Activated naive CD4-positive, alpha-beta T cell treated with anti-CD3 and anti-CD28 coated beads, Interleukin-2, amount 10 ng/mL, durations not matched to agents 7 days and 5 days (primary cell): ENCODE results near the gene SP100.
"Not testable (repeated sequence)": the region's sequence is repeated elsewhere in the genome, so short reads cannot be mapped to it uniquely, and the experiment has no call there.

ENCODE experiments used
- CTCF ChIA-PET: fragments of 350-600 bp; sonication (Branson Sonifier 250); formaldehyde crosslinking; loops from one replicate; lab custom pipeline; 2021; ENCODE audit warnings: antibody characterized with exemption; lab: Charles Lee
- DNase-seq: peaks from one replicate; pipeline ENCODE4 v3.0.0-alpha.2; 2020
- H3K27ac Mint-ChIP-seq: one replicate; pipeline ENCODE4 v1.8.0; 2021; ENCODE audit warnings: mild to moderate bottlenecking, moderate library complexity, mixed read lengths
- H3K27me3 Mint-ChIP-seq: one replicate; pipeline ENCODE4 v1.8.0; 2021; ENCODE audit warnings: mild to moderate bottlenecking, mixed read lengths
- H3K36me3 Mint-ChIP-seq: one replicate; pipeline ENCODE4 v1.8.0; 2021; ENCODE audit warnings: mixed read lengths
- H3K4me1 Mint-ChIP-seq: one replicate; pipeline ENCODE4 v1.8.0; 2021; ENCODE audit warnings: mixed read lengths
- H3K4me3 Mint-ChIP-seq: one replicate; pipeline ENCODE4 v1.8.0; 2021; ENCODE audit warnings: mild to moderate bottlenecking, moderate library complexity, mixed read lengths
- H3K9me3 Mint-ChIP-seq: one replicate; pipeline ENCODE4 v1.8.0; 2021; ENCODE audit warnings: mixed read lengths

Gene SP100

DNA sequence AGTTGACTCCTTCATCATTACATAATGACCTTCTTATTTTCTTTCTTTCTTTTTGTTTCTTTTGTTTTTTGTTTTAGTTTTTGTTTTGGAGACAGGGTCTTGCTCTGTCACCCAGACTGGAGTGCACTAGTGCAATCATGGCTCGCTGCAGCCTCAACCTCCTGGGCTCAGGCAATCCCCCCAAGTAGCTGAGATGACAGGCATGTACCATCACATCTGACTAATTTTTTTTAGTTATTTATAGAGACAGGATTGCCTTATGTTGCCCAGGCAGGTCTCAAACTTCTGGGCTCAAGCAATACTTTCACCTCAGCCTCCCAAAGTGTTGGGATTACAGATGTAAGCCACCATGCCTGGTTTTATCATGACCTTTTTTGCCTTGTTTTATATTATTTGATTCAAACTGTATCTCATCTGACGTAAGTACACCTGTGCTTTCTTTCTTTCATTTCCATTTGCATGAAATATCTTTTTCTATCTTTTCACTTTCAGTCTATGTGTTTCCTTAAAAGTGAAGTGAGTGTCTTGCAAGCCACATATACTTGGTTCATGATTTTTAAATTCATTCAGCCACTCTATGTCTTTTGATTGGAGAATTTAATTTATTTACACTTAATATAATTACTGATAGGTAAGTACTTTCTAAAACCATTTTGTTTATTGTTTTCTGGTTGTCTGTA, 39.1 kb downstream of the SP100 start:
- Mint-ChIP-seq H3K4me1 (peaks cover 72% of the 10 kb centered on the region), H3K9me3 (peaks cover 11% of the 10 kb centered on the region), H3K36me3 (peaks cover 95% of the 10 kb centered on the region), H3K27me3 (no peaks in the 10 kb centered on the region), H3K27ac (no peak overlapping the region), H3K4me3 (no peak overlapping the region)
- CTCF ChIA-PET: no interaction called here
- DNase-seq: no peak

GRCh38 chr2:230457073-230457768, 41.2 kb downstream of the SP100 start:
- Mint-ChIP-seq H3K36me3 (peaks cover 91% of the 10 kb centered on the region), H3K4me3 (no peak overlapping the region), H3K27me3 (no peaks in the 10 kb centered on the region), H3K4me1 (peaks cover 59% of the 10 kb centered on the region), H3K27ac (peak overlapping the region; percentile 83), H3K9me3 (peaks cover 11% of the 10 kb centered on the region)
- CTCF ChIA-PET: no interaction called here
- DNase-seq: no peak

- no peaks in the 10 kb centered on the region for H3K27me3 Mint-ChIP-seq
- H3K36me3 Mint-ChIP-seq: peaks cover 91% of the 10 kb centered on the region
- peak overlapping the region; percentile 83 for H3K27ac Mint-ChIP-seq
- DNase-seq: no peak
- H3K4me1 Mint-ChIP-seq: peaks cover 59% of the 10 kb centered on the region
- CTCF ChIA-PET: no interaction called here
- H3K9me3 Mint-ChIP-seq: peaks cover 11% of the 10 kb centered on the region
- no peak overlapping the region for H3K4me3 Mint-ChIP-seq
Observed at GRCh38 chr2:230457793-230458192, 41.8 kb downstream of the SP100 start.

GRCh38 chr2:230459216-230459615, 43.2 kb downstream of the SP100 start:
- Mint-ChIP-seq H3K27ac (no peak overlapping the region), H3K9me3 (peaks cover 11% of the 10 kb centered on the region), H3K4me3 (no peak overlapping the region), H3K36me3 (peaks cover 90% of the 10 kb centered on the region), H3K27me3 (no peaks in the 10 kb centered on the region), H3K4me1 (peaks cover 50% of the 10 kb centered on the region)
- no peak for DNase-seq
- CTCF ChIA-PET: interaction anchor here (0.7 kb wide), 1 partner anchor 12 kb away, joined by 3 read pairs; no protein-coding TSS in a partner anchor

DNA sequence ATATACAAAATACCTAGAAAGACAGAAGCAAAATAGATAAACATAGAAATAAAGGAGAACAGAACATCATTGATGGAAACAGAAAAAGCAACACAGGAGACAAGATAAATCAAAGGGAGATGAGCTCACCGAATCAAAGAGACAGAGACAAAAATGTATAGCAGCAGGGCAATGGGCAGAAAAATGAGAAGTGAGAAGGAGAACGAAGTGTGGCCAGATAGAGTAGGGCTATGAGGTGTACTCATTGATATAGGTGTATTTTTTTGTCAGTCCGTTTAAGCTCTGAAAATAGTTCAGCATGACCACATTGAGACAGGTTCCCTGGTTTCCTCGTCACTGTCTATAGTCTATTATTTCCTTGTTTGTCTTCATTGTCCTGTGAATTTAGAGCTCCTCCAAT, 55.1 kb downstream of the SP100 start:
- Mint-ChIP-seq H3K4me1 (peaks cover 38% of the 10 kb centered on the region), H3K36me3 (peaks cover 79% of the 10 kb centered on the region), H3K27ac (peak overlapping the region; percentile 79), H3K9me3 (peaks cover 9% of the 10 kb centered on the region), H3K27me3 (no peaks in the 10 kb centered on the region), H3K4me3 (no peak overlapping the region)
- no peak for DNase-seq
- CTCF ChIA-PET: interaction anchor here (1.0 to 1.6 kb wide), 4 partner anchors 12 to 328 kb away, joined by 3 to 4 read pairs (median 4); no protein-coding TSS in a partner anchor

GRCh38 chr2:230472621-230473018, 56.6 kb downstream of the SP100 start:
- DNase-seq: no peak
- H3K27me3 Mint-ChIP-seq: no peaks in the 10 kb centered on the region
- peak overlapping the region; percentile 79 for H3K27ac Mint-ChIP-seq
- no peak overlapping the region for H3K4me3 Mint-ChIP-seq
- CTCF ChIA-PET: no interaction called here
- peaks cover 72% of the 10 kb centered on the region for H3K36me3 Mint-ChIP-seq
- H3K4me1 Mint-ChIP-seq: peaks cover 38% of the 10 kb centered on the region
- H3K9me3 Mint-ChIP-seq: peaks cover 9% of the 10 kb centered on the region

DNA sequence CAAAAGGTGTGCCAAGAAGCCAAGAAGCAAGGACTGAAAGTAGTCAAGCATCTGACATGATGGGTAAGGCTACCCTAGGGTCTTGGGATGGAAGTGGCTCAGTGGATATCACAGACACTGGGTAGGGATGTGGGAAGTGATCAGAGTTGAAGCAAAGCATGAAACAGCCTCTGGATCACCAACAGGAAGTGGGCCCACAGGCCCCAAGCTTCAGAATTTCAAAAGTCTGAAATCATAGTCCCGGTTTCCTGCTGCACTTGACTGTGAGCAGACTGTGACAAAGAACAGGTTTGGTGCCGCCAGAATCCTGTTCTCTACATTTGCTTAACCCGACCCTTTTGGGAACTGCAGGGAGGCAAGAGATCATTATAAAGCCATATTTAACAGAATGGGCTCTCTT, 57.4 kb downstream of the SP100 start:
- Mint-ChIP-seq H3K4me1 (peaks cover 38% of the 10 kb centered on the region), H3K36me3 (peaks cover 70% of the 10 kb centered on the region), H3K9me3 (peaks cover 9% of the 10 kb centered on the region), H3K4me3 (no peak overlapping the region), H3K27me3 (no peaks in the 10 kb centered on the region), H3K27ac (peak overlapping the region; percentile 79)
- CTCF ChIA-PET: no interaction called here
- DNase-seq: peak; percentile 49

GRCh38 chr2:230475143-230475542, 59.1 kb downstream of the SP100 start:
- Mint-ChIP-seq H3K27me3 (no peaks in the 10 kb centered on the region), H3K9me3 (peaks cover 9% of the 10 kb centered on the region), H3K4me3 (no peak overlapping the region), H3K36me3 (peaks cover 77% of the 10 kb centered on the region), H3K27ac (no peak overlapping the region), H3K4me1 (peaks cover 38% of the 10 kb centered on the region)
- CTCF ChIA-PET: no interaction called here
- no peak for DNase-seq

DNA sequence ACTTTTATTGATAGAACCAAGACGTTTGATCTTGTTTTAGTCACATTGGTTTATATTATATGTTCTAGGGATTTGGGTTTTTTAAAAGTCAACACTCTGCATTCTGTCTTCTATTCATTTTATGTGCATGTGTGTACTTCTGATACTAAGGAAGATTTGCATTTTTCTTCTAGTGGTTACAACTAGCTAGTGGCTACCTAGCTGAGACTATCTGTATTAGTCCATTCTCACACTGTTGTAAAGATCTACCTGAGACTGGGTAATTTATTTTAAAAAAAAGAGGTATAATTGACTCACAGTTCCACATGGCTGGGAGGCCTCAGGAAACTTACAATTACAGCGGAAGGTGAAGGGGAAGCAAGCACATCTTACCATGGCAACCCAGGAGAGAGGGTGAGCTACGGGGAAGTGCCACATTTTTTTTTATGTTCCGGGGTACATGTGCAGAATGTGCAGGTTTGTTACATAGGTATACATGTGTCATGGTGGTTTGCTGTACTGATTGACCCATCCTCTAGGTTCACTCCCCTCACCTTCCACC, 69.9 kb downstream of the SP100 start:
- no peak overlapping the region for H3K4me3 Mint-ChIP-seq
- no peak for DNase-seq
- H3K4me1 Mint-ChIP-seq: peaks cover 2% of the 10 kb centered on the region
- peaks cover 89% of the 10 kb centered on the region for H3K36me3 Mint-ChIP-seq
- CTCF ChIA-PET: no interaction called here
- no peak overlapping the region for H3K27ac Mint-ChIP-seq
- H3K27me3 Mint-ChIP-seq: no peaks in the 10 kb centered on the region
- peaks cover 35% of the 10 kb centered on the region for H3K9me3 Mint-ChIP-seq

DNA sequence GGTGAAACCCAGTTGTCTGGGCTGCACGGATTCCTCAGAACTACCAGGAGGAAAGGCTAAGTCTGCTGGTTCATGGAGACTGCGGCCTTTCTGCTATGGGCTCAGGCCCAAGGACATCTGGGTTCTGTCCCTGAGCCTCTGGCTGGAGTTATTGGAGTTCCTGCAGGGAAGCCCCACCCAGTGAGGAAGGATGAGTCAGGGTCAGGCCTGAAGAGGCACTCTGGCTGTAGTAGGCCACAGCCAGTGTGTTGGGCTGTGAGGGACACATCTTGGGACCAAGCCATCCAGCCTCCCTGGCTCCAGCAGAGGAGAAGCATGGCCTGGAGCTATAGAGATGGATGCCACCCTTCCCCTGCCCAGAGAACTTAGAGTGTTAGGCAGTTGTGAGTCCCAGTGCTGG, 75.2 kb downstream of the SP100 start:
- H3K4me3 Mint-ChIP-seq, CTCF ChIA-PET, H3K27me3 Mint-ChIP-seq, DNase-seq, H3K27ac Mint-ChIP-seq: not testable (repeated sequence)
- Mint-ChIP-seq H3K9me3 (peaks cover 31% of the 10 kb centered on the region), H3K36me3 (peaks cover 94% of the 10 kb centered on the region), H3K4me1 (peaks cover 15% of the 10 kb centered on the region)

- peaks cover 92% of the 10 kb centered on the region for H3K36me3 Mint-ChIP-seq
- peaks cover 23% of the 10 kb centered on the region for H3K4me1 Mint-ChIP-seq
- H3K9me3 Mint-ChIP-seq: peaks cover 24% of the 10 kb centered on the region
- H3K4me3 Mint-ChIP-seq: no peak overlapping the region
- no peak for DNase-seq
- CTCF ChIA-PET: no interaction called here
- H3K27me3 Mint-ChIP-seq: no peaks in the 10 kb centered on the region
- H3K27ac Mint-ChIP-seq: peak overlapping the region; percentile 39
Observed at GRCh38 chr2:230492107-230492506, 76.1 kb downstream of the SP100 start.

DNA sequence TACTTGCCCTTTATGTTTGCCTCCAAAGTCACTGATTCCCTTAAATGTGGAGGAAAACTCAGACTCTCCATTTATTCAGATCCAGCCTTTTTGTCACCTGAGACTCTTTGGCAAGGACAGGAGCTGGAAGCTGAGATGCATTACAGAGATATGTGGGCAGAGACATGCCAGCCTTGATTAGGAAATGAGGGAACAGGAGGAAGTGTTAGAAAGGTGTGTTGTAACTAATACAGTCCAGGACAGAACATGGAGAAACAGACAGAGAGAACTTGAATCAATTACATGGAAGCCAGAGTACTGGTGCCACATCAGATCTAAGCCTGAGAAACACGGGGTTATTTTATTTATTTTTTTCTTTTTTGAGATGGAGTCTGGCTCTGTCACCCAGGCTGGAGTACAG, 79.0 kb downstream of the SP100 start:
- CTCF ChIA-PET: no interaction called here
- Mint-ChIP-seq H3K27me3 (no peaks in the 10 kb centered on the region), H3K4me3 (no peak overlapping the region), H3K27ac (peak overlapping the region; percentile 46), H3K4me1 (peaks cover 30% of the 10 kb centered on the region), H3K36me3 (peaks cover 88% of the 10 kb centered on the region), H3K9me3 (peaks cover 6% of the 10 kb centered on the region)
- DNase-seq: no peak

DNA sequence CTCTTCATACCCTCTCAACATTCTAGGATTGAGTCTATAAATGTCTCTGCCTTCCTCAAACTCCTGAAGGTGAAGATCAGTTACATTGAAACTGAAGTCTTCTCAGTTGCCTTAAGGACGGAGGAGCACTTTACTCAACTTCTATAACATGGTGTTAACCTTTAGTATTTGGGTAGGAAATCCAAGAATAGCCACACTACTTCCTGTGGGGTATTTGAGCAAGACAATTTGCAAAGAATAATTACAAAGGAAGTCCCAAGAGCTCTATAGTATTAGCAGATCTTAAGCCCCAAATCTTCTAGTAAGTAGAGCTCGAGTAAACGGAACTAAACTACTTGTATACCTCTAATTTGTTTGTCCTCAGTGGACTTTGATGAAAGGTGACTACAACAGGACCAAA, 80.9 kb downstream of the SP100 start:
- no peak for DNase-seq
- no peaks in the 10 kb centered on the region for H3K27me3 Mint-ChIP-seq
- CTCF ChIA-PET: interaction anchor here (0.6 kb wide), 1 partner anchor 199 kb away, joined by 3 read pairs; no protein-coding TSS in a partner anchor
- H3K9me3 Mint-ChIP-seq: no peaks in the 10 kb centered on the region
- H3K4me1 Mint-ChIP-seq: peaks cover 26% of the 10 kb centered on the region
- H3K27ac Mint-ChIP-seq: peak overlapping the region; percentile 26
- H3K36me3 Mint-ChIP-seq: peaks cover 85% of the 10 kb centered on the region
- H3K4me3 Mint-ChIP-seq: no peak overlapping the region

GRCh38 chr2:230498506-230499107, 82.6 kb downstream of the SP100 start:
- DNase-seq: no peak
- Mint-ChIP-seq H3K27ac (peak overlapping the region; percentile 72), H3K9me3 (no peaks in the 10 kb centered on the region), H3K36me3 (peaks cover 88% of the 10 kb centered on the region), H3K27me3 (no peaks in the 10 kb centered on the region), H3K4me3 (no peak overlapping the region), H3K4me1 (peaks cover 26% of the 10 kb centered on the region)
- CTCF ChIA-PET: no interaction called here
